Measurements from ENCODE around the gene DNAI4. TPM values are rescaled to one million over a fixed set of nuclear protein-coding genes. Genes with fewer than 3 reads are reported as not detected.
A peak's percentile ranks its signal among the peaks of the same experiment; 100 is the strongest.
"Not testable (repeated sequence)": the region's sequence is repeated elsewhere in the genome, so short reads cannot be mapped to it uniquely, and the experiment has no call there.

The DNAI4 gene, protein sequence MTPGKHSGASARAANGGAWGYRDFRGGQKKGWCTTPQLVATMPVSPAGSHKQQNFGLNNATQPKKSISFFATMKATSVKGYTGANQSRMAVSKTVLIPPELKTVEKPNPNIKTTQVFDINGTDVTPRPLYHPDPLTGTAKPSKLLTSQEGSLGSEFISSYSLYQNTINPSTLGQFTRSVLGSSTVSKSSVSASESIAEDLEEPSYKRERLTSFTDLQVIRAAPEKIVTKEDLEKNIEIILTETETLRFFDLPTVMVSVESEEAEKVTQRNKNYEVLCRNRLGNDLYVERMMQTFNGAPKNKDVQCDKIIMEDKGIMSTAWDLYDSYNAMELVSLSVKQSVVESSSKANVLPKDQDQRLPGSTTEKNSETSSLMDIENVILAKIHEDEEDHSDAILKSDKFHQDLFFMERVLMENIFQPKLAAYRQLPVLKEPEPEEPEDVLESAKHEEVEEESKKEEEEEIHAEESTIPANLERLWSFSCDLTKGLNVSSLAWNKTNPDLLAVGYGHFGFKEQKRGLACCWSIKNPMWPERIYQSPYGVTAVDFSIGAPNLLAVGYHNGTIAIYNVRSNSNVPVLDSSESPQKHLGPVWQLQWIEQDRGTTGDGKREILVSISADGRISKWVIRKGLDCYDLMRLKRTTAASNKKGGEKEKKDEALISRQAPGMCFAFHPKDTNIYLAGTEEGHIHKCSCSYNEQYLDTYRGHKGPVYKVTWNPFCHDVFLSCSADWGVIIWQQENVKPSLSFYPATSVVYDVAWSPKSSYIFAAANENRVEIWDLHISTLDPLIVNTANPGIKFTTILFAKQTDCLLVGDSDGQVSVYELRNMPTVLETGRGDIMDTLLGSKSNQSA
- 1 to 10 TPM in 1 of 2 experiments, under 1 TPM in 1; 0.80 to 3.7 TPM for total RNA-seq

DNA sequence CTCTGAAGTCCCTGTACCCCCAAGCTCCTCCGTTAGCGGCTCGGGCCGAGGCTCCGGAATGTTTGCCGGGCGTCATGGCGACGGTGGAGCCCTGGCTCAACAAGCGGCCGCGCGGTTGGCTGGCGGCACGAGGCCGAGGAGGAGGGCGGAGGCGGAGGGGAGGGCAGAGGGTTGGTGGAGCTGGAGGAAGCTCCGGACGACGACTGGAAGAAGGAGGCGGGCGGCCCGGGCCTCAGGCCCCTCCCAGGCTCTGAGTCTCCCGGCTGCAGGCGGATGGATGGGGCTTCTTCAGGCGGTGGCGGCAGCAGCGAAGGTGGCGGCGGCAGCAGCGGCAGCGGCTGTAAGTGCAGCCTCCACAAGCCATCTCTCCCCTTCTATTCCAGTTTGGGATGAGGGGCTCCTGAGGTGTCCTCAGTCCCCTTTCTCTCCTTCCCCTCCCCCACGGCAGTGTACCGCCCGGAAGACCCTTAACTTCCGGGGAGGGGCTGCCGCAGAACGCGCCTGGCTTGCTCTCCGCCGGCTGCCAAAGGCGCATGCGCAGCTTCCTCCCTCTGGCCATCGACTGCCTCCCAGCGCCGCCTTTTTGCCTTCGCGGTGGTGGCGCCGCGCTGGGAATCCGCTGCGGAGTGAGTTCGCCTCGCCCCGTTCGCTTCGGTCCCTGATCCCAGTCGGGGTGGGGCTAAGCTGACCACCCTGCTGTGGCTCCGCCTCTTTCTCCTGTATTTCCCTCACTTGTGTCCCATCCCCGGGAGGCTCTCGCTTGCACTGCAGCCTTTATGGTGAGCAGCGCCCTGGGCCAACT lies at the start of gene DNAI4, which contains the start of gene MIER1:
Gene DNAI4, minus strand, starts transcription at position 101 of the 802 bp plus-strand sequence. Its CDS starts 25 bp downstream, at position 76.
Gene MIER1, plus strand, starts transcription at position 235 of the 802 bp plus-strand sequence. Its CDS starts 39 bp downstream, at position 274.
- H3K27me3 Mint-ChIP-seq = no peaks in the 10 kb centered on the region
- peak within 1 kb of the TSS; percentile 97 for H3K4me3 Mint-ChIP-seq
- no peaks in the 10 kb centered on the region for H3K9me3 Mint-ChIP-seq (ENCODE audit: low read depth)
- CTCF ChIA-PET = interaction anchor here (1.2 to 2.0 kb wide), 11 partner anchors 9 to 503 kb away, joined by 3 to 14 read pairs (median 3); no protein-coding TSS in a partner anchor
- peak; percentile 99 for DNase-seq
- H3K36me3 Mint-ChIP-seq = peaks cover 8% of the 10 kb centered on the region
- peaks cover 44% of the 10 kb centered on the region for H3K4me1 Mint-ChIP-seq
- ATAC-seq = peak; percentile 95
- H3K27ac Mint-ChIP-seq = peak within 1 kb of the TSS; percentile 95

DNA sequence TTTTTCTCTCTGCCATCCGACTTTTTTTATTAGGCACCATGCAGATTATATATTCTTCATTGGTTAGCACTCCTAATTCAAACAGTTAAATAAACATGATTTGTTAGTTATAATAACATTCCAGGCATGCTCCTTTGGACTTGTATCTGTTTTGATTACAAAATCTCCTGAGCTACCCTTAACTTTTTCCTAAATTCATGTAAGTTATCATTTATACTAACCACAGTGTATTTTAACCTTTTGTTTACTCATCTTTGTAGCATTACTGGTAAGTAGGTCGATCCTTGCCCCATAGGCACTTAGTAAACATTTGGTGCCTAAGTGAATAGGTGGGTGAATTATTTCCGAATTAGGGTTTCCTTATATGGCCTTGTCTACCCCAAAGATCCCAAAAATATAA lies 43.9 kb upstream of the DNAI4 start:
- CTCF ChIA-PET = no interaction called here
- Mint-ChIP-seq H3K4me1 (peaks cover 21% of the 10 kb centered on the region), H3K9me3 (ENCODE audit: low read depth) (peaks cover 6% of the 10 kb centered on the region), H3K4me3 (no peak overlapping the region), H3K36me3 (peaks cover 67% of the 10 kb centered on the region), H3K27me3 (no peaks in the 10 kb centered on the region), H3K27ac (no peak overlapping the region)
- no peak for ATAC-seq
- no peak for DNase-seq

DNA sequence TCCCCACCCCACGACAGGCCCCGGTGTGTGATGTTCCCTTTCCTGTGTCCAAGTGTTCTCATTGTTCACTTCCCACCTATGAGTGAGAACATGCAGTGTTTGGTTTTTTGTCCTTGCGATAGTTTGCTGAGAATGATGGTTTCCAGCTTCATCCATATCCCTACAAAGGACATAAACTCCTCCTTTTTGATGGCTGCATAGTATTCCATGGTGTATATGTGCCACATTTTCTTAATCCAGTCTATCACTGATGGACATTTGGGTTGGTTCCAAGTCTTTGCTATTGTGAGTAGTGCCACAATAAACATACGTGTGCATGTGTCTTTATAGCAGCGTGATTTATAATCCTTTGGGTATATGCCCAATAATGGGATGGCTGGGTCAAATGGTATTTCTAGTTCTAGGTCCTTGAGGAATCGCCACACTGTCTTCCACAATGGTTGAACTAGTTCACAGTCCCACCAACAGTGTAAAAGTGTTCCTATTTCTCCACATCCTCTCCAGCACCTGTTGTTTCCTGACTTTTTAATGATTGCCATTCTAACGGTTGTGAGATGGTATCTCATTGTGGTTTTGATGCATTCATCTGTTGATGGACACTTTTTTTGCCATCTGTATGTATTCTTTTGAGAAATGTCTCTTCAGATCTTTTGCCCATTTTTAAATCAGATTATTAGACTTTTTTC lies 41.7 kb upstream of the DNAI4 start:
- not testable (repeated sequence) for ATAC-seq; H3K27me3 Mint-ChIP-seq; H3K4me3 Mint-ChIP-seq; DNase-seq; H3K9me3 Mint-ChIP-seq (ENCODE audit: low read depth); H3K27ac Mint-ChIP-seq
- CTCF ChIA-PET = interaction anchor here (0.6 to 1.1 kb wide), 2 partner anchors 15 to 247 kb away, joined by 3 read pairs; no protein-coding TSS in a partner anchor
- peaks cover 69% of the 10 kb centered on the region for H3K36me3 Mint-ChIP-seq
- peaks cover 17% of the 10 kb centered on the region for H3K4me1 Mint-ChIP-seq

DNA sequence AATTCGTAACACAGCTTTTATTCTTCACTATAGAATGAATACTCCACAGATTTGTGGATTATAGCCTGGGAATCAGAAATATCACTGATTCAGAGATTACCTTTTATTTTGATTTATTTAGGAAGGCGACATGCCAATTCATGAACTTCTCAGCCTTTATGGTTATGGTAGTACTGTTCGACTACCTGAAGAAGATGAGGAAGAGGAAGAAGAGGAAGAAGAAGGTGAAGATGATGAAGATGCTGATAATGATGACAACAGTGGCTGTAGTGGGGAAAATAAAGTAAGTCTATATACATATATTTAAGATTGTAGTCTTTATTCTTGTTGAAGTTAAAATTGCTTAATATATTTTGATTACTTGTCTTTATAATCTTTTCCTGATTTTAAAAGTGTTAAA lies 33.3 kb upstream of the DNAI4 start:
- DNase-seq = no peak
- no peak overlapping the region for H3K4me3 Mint-ChIP-seq
- no peaks in the 10 kb centered on the region for H3K27me3 Mint-ChIP-seq
- peaks cover 65% of the 10 kb centered on the region for H3K36me3 Mint-ChIP-seq
- no peak overlapping the region for H3K27ac Mint-ChIP-seq
- H3K4me1 Mint-ChIP-seq = peaks cover 15% of the 10 kb centered on the region
- CTCF ChIA-PET = no interaction called here
- H3K9me3 Mint-ChIP-seq (ENCODE audit: low read depth) = no peaks in the 10 kb centered on the region
- ATAC-seq = no peak

DNA sequence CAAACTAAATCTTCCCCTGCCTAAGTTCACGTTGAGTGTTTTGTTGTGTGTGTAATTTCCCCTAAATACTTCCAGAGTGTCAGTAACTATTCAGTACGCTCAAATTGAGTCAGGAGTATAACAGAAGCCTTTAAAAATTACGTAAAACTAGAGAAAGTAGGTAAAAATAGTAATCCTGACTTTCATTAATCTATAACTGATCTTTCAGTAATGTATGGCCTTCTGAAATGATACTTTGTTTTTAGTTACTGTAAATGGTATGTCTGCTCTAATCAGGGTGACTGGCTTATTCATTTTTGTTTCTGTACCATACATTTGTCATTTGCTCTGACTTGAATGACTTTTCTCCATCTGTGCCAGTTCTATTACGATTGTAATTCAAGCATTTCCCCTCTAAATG lies 29.6 kb upstream of the DNAI4 start:
- H3K27me3 Mint-ChIP-seq = no peaks in the 10 kb centered on the region
- peak overlapping the region; percentile 35 for H3K27ac Mint-ChIP-seq
- H3K36me3 Mint-ChIP-seq = peaks cover 65% of the 10 kb centered on the region
- H3K4me3 Mint-ChIP-seq = no peak overlapping the region
- DNase-seq = no peak
- ATAC-seq = no peak
- peaks cover 14% of the 10 kb centered on the region for H3K4me1 Mint-ChIP-seq
- CTCF ChIA-PET = no interaction called here
- H3K9me3 Mint-ChIP-seq (ENCODE audit: low read depth) = no peaks in the 10 kb centered on the region

DNA sequence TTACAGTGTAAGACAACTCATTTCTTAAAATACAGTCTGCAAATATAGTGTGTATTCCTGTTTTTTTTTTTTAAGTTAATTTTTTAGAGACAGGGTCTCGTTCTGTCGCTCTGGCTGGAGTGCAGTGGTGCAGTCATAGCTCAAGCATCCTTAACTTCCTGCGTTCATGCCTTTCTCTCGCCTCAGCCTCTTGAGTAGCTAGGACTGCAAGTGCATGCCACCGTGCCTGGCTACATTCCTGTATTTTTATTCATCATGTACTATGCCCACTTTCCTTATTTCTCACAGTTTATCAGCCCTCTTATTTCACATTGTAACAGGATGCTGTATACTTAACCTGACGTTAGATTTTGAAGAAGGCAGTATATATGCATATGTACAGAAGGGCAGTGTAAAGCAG lies 26.9 kb upstream of the DNAI4 start:
- Mint-ChIP-seq H3K27me3 (no peaks in the 10 kb centered on the region), H3K27ac (no peak overlapping the region), H3K36me3 (peaks cover 69% of the 10 kb centered on the region), H3K4me1 (peaks cover 18% of the 10 kb centered on the region), H3K4me3 (no peak overlapping the region), H3K9me3 (ENCODE audit: low read depth) (no peaks in the 10 kb centered on the region)
- ATAC-seq (no peak), DNase-seq (no peak)
- CTCF ChIA-PET = interaction anchor here (0.8 kb wide), 1 partner anchor 15 kb away, joined by 3 read pairs; no protein-coding TSS in a partner anchor

DNA sequence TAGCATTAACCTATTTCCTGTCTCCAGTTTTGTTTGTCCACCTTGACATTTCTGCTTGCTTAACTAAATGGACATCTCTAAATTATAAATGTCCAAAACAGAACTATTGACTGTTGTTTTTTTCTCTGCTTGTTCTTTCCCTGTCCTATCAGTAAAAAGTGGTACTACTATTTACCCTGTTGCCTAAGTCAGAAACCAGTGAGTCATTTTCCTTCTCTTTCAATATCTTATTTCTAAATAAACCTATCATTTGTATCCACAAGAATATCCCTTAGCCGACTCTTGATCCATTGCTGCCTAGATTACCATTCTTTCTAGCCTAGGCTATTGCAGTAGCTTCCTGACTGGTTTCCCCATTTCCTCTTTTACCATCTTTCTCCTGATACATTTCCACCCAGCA lies 22.6 kb upstream of the DNAI4 start:
- H3K27ac Mint-ChIP-seq = peak overlapping the region; percentile 33
- no peak overlapping the region for H3K4me3 Mint-ChIP-seq
- H3K4me1 Mint-ChIP-seq = peaks cover 20% of the 10 kb centered on the region
- ATAC-seq = no peak
- H3K9me3 Mint-ChIP-seq (ENCODE audit: low read depth) = no peaks in the 10 kb centered on the region
- no peaks in the 10 kb centered on the region for H3K27me3 Mint-ChIP-seq
- no peak for DNase-seq
- H3K36me3 Mint-ChIP-seq = peaks cover 50% of the 10 kb centered on the region
- CTCF ChIA-PET = no interaction called here

DNA sequence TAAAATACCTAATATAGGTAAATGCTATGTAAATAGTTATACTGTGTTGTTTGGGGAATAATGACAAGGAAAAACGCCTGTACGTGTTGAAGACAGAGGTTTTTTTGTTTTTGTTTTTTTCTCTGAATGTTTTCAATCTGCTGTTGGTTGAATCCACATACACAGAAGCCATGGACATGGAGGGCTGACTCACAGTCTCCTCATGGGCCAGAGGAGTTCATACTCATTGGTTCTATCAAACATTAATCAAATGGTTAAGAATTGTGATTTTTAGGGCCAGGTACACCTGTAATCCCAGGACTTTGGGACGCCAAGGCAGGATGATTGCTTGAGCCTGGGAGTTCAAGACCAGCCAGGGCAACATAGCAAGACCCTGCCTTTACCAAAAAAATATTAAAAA lies 20.7 kb upstream of the DNAI4 start:
- peaks cover 27% of the 10 kb centered on the region for H3K4me1 Mint-ChIP-seq
- H3K36me3 Mint-ChIP-seq = peaks cover 50% of the 10 kb centered on the region
- DNase-seq = no peak

DNA sequence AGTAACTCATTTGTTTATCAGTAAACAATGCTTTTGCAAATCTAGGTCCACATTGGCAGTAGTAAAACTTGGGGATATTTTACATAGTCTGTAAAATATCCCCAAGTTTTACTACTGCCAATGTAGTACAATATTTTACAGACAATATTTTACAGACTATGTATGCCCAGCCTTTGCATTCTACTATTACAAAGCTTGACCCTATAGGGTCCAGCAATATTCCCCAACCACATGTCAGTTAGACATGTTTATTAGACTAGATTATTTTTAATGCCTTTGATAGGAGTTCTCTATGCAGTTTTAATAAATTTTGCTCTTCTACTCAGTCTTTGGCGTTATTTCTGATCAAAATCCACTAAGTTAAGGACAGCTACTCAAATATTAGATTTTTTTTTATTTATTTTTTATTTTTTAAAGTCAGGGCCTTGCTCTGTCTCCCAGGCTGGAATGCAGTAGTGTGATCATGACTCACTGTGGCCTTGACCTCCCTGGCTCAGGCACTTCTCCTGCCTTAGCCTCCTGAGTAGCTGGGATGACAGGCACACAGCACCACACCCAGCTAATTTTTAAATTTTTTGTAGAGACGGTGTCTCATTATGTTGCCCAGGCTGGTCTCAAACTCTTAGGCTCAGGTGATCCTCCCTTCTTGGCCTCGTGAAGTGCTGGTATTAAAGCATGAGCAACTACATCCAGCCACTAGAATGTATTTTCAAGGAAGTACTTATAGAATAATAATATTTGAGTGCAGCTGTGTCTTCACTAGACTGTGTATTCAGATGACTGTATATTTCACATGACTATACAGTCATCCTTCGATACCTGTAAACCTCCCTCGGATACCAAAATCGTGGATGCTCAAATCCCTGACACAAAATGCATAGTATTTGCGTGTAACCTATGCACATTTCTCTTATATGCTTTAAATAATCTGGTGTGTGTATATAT lies 19.9 kb upstream of the DNAI4 start:
- CTCF ChIA-PET = interaction anchor here (1.6 kb wide), 1 partner anchor 9 kb away, joined by 5 read pairs; no protein-coding TSS in a partner anchor

More for the DNA sequence above, 20.7 kb upstream of the DNAI4 start:
- H3K27ac Mint-ChIP-seq = no peak overlapping the region
- CTCF ChIA-PET = interaction anchor here (1.6 kb wide), 1 partner anchor 10 kb away, joined by 5 read pairs; no protein-coding TSS in a partner anchor
- H3K4me3 Mint-ChIP-seq = no peak overlapping the region
- ATAC-seq = no peak
- no peaks in the 10 kb centered on the region for H3K9me3 Mint-ChIP-seq (ENCODE audit: low read depth)
- no peaks in the 10 kb centered on the region for H3K27me3 Mint-ChIP-seq

DNA sequence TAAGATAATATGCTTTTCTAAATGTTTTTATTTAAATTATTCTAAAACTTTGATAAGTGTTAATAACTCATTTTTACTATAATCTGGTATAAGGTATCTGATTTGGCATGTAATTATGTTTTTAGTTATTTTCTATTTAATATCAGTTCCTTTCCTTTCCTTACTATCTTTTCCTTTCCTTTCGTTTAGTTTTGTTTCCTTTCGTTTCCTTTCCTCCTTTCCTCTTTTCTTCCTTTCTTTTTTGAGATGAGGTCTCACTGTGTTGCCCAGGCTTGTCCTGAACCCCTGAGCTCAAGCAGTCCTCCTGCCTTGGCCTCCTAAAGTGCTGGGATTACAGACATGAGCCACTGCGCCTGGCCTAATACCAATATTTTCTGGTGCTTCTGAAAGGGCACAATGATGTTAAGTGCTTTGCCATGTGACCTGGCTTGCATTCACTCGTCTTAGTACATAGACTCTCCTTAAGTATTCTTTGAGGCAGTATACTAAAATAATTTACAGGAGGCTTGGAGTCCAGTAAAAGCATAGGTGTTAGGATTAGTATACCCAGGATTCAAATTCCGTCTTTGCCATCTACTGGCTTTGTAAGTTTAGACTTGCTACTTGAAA lies 18.8 kb upstream of the DNAI4 start:
- no peak for DNase-seq
- Mint-ChIP-seq H3K9me3 (ENCODE audit: low read depth) (no peaks in the 10 kb centered on the region), H3K27ac (no peak overlapping the region), H3K36me3 (peaks cover 47% of the 10 kb centered on the region), H3K27me3 (no peaks in the 10 kb centered on the region), H3K4me1 (peaks cover 41% of the 10 kb centered on the region), H3K4me3 (no peak overlapping the region)
- no peak for ATAC-seq
- CTCF ChIA-PET = no interaction called here

More for the DNA sequence above, 19.9 kb upstream of the DNAI4 start:
- H3K27ac Mint-ChIP-seq = no peak overlapping the region
- no peak for DNase-seq
- H3K4me1 Mint-ChIP-seq = peaks cover 33% of the 10 kb centered on the region
- no peak overlapping the region for H3K4me3 Mint-ChIP-seq
- H3K27me3 Mint-ChIP-seq = no peaks in the 10 kb centered on the region
- no peak for ATAC-seq
- no peaks in the 10 kb centered on the region for H3K9me3 Mint-ChIP-seq (ENCODE audit: low read depth)
- H3K36me3 Mint-ChIP-seq = peaks cover 51% of the 10 kb centered on the region

DNA sequence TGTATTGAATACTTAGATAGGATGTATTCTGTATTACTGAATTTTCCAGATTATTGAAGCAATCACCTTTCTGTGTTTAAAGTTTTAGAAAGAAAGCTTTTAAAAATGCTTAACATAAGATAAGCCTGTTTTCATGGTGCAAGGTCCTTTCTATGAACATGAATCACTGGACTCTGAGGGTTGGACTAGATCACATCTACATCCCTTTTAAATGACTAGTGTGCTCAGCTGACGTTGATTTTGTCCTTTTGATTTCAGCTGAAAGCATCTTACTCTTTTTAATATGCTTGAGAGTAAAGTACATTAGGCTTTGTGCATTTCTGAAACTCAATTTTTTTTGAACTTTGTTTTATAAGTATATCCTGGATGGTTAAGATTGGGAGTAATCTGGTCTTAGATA lies 16.3 kb upstream of the DNAI4 start:
- DNase-seq (no peak), ATAC-seq (no peak)
- H3K4me3 Mint-ChIP-seq = no peak overlapping the region
- H3K4me1 Mint-ChIP-seq = peaks cover 52% of the 10 kb centered on the region
- no peaks in the 10 kb centered on the region for H3K9me3 Mint-ChIP-seq (ENCODE audit: low read depth)
- no peaks in the 10 kb centered on the region for H3K27me3 Mint-ChIP-seq
- CTCF ChIA-PET = no interaction called here
- H3K27ac Mint-ChIP-seq = no peak overlapping the region
- peaks cover 35% of the 10 kb centered on the region for H3K36me3 Mint-ChIP-seq

Measured in activated CD8-positive, alpha-beta memory T cell treated with anti-CD3 and anti-CD28 coated beads, Interleukin-2, amount 10 ng/mL, durations not matched to agents 7 days and 5 days (primary cell).